Measurements from ENCODE around the gene SPDYE6. TPM values are rescaled to one million over a fixed set of nuclear protein-coding genes. Genes with fewer than 3 reads are reported as not detected.
"Not testable (repeated sequence)": the region's sequence is repeated elsewhere in the genome, so short reads cannot be mapped to it uniquely, and the experiment has no call there.

Gene SPDYE6
- polyA plus RNA-seq, 1 donor from 2014 or later: 0.36 TPM

GRCh38 chr7:102313997-102314780 lies 42.1 kb downstream of the SPDYE6 start:
- H3K27ac Mint-ChIP-seq: no peak overlapping the region
- H3K36me3 Mint-ChIP-seq: peaks cover 8% of the 10 kb centered on the region
- H3K9me3 Mint-ChIP-seq: no peaks in the 10 kb centered on the region
- H3K4me3 Mint-ChIP-seq: no peak overlapping the region
- H3K4me1 Mint-ChIP-seq: peaks cover 3 to 19% (median 12%) of the 10 kb centered on the region in 3 donors
- H3K27me3 Mint-ChIP-seq: no peaks in the 10 kb centered on the region

- Mint-ChIP-seq H3K36me3 (peaks cover 8% of the 10 kb centered on the region), H3K4me3 (peak overlapping the region in 2 of 4 donors; percentile 51 to 88)
Observed at GRCh38 chr7:102312317-102312716, 43.9 kb downstream of the SPDYE6 start.

GRCh38 chr7:102310414-102310815 lies 45.8 kb downstream of the SPDYE6 start:
- peaks cover 5% of the 10 kb centered on the region for H3K36me3 Mint-ChIP-seq
- no peaks in the 10 kb centered on the region for H3K9me3 Mint-ChIP-seq
- peaks cover 19 to 35% (median 32%) of the 10 kb centered on the region in 3 donors for H3K4me1 Mint-ChIP-seq
- no peaks in the 10 kb centered on the region for H3K27me3 Mint-ChIP-seq
- H3K4me3 Mint-ChIP-seq: peak overlapping the region in 1 of 4 donors; percentile 75
- no peak overlapping the region for H3K27ac Mint-ChIP-seq

More at GRCh38 chr7:102312317-102312716, 43.9 kb downstream of the SPDYE6 start:
- no peaks in the 10 kb centered on the region for H3K27me3 Mint-ChIP-seq
- H3K27ac Mint-ChIP-seq: peak overlapping the region; percentile 58 to 78 (median 62)
- H3K4me1 Mint-ChIP-seq: peaks cover 3 to 27% (median 21%) of the 10 kb centered on the region in 3 donors
- H3K9me3 Mint-ChIP-seq: no peaks in the 10 kb centered on the region

- no peaks in the 10 kb centered on the region for H3K27me3 Mint-ChIP-seq
- H3K4me1 Mint-ChIP-seq: peaks cover 27 to 44% (median 36%) of the 10 kb centered on the region in 3 donors
- H3K36me3 Mint-ChIP-seq: peaks cover 1% of the 10 kb centered on the region
- peak overlapping the region; percentile 95 to 99 (median 98) for H3K27ac Mint-ChIP-seq
- H3K9me3 Mint-ChIP-seq: no peaks in the 10 kb centered on the region
- peak overlapping the region; percentile 77 to 94 (median 83) for H3K4me3 Mint-ChIP-seq
Observed at GRCh38 chr7:102306916-102307677, 49.1 kb downstream of the SPDYE6 start.

- Mint-ChIP-seq H3K27me3 (no peaks in the 10 kb centered on the region), H3K4me1 (peaks cover 25 to 38% (median 34%) of the 10 kb centered on the region in 3 donors), H3K4me3 (peak overlapping the region; percentile 77 to 94 (median 83)), H3K9me3 (no peaks in the 10 kb centered on the region), H3K36me3 (peaks cover 1% of the 10 kb centered on the region), H3K27ac (peak overlapping the region; percentile 95 to 99 (median 98))
Observed at GRCh38 chr7:102305414-102306268, 50.6 kb downstream of the SPDYE6 start.

- Mint-ChIP-seq H3K4me1 (peaks cover 24 to 36% (median 32%) of the 10 kb centered on the region in 3 donors), H3K4me3 (peak overlapping the region in 3 of 4 donors; percentile 22 to 72 (median 41)), H3K9me3 (no peaks in the 10 kb centered on the region), H3K27ac (peak overlapping the region in 2 of 3 donors; percentile 59 to 95), H3K27me3 (no peaks in the 10 kb centered on the region), H3K36me3 (peaks cover 3% of the 10 kb centered on the region)
Observed at GRCh38 chr7:102304668-102305067, 51.6 kb downstream of the SPDYE6 start.

GRCh38 chr7:102303669-102304422 lies 52.4 kb downstream of the SPDYE6 start:
- peak overlapping the region; percentile 8 to 82 (median 70) for H3K4me3 Mint-ChIP-seq
- H3K27ac Mint-ChIP-seq: peak overlapping the region; percentile 59 to 95 (median 76)

GRCh38 chr7:102302025-102302424 lies 54.2 kb downstream of the SPDYE6 start:
- Mint-ChIP-seq H3K27ac (peak overlapping the region in 2 of 3 donors; percentile 42 to 83), H3K9me3 (no peaks in the 10 kb centered on the region), H3K4me1 (peaks cover 32 to 40% (median 33%) of the 10 kb centered on the region in 3 donors), H3K27me3 (no peaks in the 10 kb centered on the region), H3K36me3 (peaks cover 3% of the 10 kb centered on the region), H3K4me3 (peak overlapping the region in 1 of 4 donors; percentile 60)

More at GRCh38 chr7:102303669-102304422, 52.4 kb downstream of the SPDYE6 start:
- no peaks in the 10 kb centered on the region for H3K27me3 Mint-ChIP-seq
- H3K9me3 Mint-ChIP-seq: no peaks in the 10 kb centered on the region
- peaks cover 24 to 39% (median 32%) of the 10 kb centered on the region in 3 donors for H3K4me1 Mint-ChIP-seq
- peaks cover 3% of the 10 kb centered on the region for H3K36me3 Mint-ChIP-seq

- not testable (repeated sequence) for H3K4me3 Mint-ChIP-seq, H3K9me3 Mint-ChIP-seq, H3K36me3 Mint-ChIP-seq, H3K27me3 Mint-ChIP-seq
- Mint-ChIP-seq H3K4me1 (peaks cover 26 to 38% (median 29%) of the 10 kb centered on the region in 3 donors), H3K27ac (peak overlapping the region in 1 of 3 donors; percentile 42)
Observed at GRCh38 chr7:102301367-102301766, 54.9 kb downstream of the SPDYE6 start.

GRCh38 chr7:102300643-102301221 lies 55.5 kb downstream of the SPDYE6 start:
- H3K36me3 Mint-ChIP-seq: peaks cover 3% of the 10 kb centered on the region
- H3K4me3 Mint-ChIP-seq: no peak overlapping the region
- peak overlapping the region in 1 of 3 donors; percentile 35 for H3K27ac Mint-ChIP-seq
- H3K27me3 Mint-ChIP-seq: no peaks in the 10 kb centered on the region
- H3K4me1 Mint-ChIP-seq: peaks cover 28 to 44% (median 29%) of the 10 kb centered on the region in 3 donors
- H3K9me3 Mint-ChIP-seq: no peaks in the 10 kb centered on the region

- peaks cover 2% of the 10 kb centered on the region for H3K27me3 Mint-ChIP-seq
- H3K4me3 Mint-ChIP-seq: peak overlapping the region in 2 of 4 donors; percentile 21 to 46
- no peaks in the 10 kb centered on the region for H3K9me3 Mint-ChIP-seq
- peaks cover 30 to 51% (median 39%) of the 10 kb centered on the region in 3 donors for H3K4me1 Mint-ChIP-seq
- H3K36me3 Mint-ChIP-seq: peaks cover 2% of the 10 kb centered on the region
- H3K27ac Mint-ChIP-seq: peak overlapping the region in 2 of 3 donors; percentile 74 to 87
Observed at GRCh38 chr7:102297487-102298218, 58.6 kb downstream of the SPDYE6 start.

GRCh38 chr7:102296514-102296913 lies 59.7 kb downstream of the SPDYE6 start:
- Mint-ChIP-seq H3K4me1 (peaks cover 36 to 57% (median 43%) of the 10 kb centered on the region in 3 donors), H3K9me3 (no peaks in the 10 kb centered on the region), H3K4me3 (peak overlapping the region in 2 of 4 donors; percentile 32 to 68), H3K27me3 (peaks cover 4% of the 10 kb centered on the region), H3K36me3 (peaks cover 2% of the 10 kb centered on the region), H3K27ac (peak overlapping the region in 2 of 3 donors; percentile 73 to 91)

GRCh38 chr7:102296179-102296438 lies 60.1 kb downstream of the SPDYE6 start:
- H3K9me3 Mint-ChIP-seq: no peaks in the 10 kb centered on the region
- peaks cover 4% of the 10 kb centered on the region for H3K27me3 Mint-ChIP-seq
- peak overlapping the region; percentile 43 to 91 (median 73) for H3K27ac Mint-ChIP-seq
- peaks cover 40 to 61% (median 46%) of the 10 kb centered on the region in 3 donors for H3K4me1 Mint-ChIP-seq
- H3K36me3 Mint-ChIP-seq: peaks cover 2% of the 10 kb centered on the region
- peak overlapping the region in 1 of 4 donors; percentile 32 for H3K4me3 Mint-ChIP-seq

All from IgD-negative memory B cell (primary cell).